ENCODE results near the gene DUSP3. TPM values are rescaled to one million over a fixed set of nuclear protein-coding genes. Genes with fewer than 3 reads are reported as not detected.

Gene DUSP3
- total and polyA plus RNA-seq, 10 of the 15 experiments (the other 5 are each of a cell fraction or from before 2014, with no cell fraction given) = 1.5 to 12.1 (median 3.8) TPM

DNA sequence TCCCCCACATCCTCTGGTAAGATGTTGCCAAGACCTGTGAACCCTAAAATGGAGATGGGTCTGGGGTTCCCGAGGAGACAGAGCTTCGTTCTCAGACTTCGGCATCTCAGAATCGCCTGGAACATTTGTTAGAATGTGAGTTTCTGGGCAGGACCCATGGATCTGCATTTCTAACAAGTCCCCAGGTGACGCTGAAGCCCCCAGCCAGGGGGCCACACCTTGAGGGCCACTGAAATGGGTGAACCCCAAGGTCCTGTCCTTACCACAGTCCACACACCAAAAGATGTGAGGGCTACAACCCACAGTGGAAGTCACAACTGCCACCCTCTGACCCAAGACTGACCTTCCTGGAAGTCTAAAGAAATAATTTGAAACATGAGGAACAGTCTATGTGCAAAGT lies 40.2 kb upstream of the DUSP3 start:
- intact Hi-C loops (cut with micrococcal nuclease; ENCODE audit: unreplicated experiment) = no loop called here
- ATAC-seq (no peak), FAIRE-seq (no peak), DNase-seq (ENCODE audit: low read depth, low spot score) (no peak)
- no peak for TF ChIP-seq CBX5 (IDR thresholded peaks at IDR 0.05; ENCODE audit: low read depth)
- no peak for TF ChIP-seq SMARCA5 (IDR thresholded peaks at IDR 0.05)
- TF ChIP-seq, protein P1, sequence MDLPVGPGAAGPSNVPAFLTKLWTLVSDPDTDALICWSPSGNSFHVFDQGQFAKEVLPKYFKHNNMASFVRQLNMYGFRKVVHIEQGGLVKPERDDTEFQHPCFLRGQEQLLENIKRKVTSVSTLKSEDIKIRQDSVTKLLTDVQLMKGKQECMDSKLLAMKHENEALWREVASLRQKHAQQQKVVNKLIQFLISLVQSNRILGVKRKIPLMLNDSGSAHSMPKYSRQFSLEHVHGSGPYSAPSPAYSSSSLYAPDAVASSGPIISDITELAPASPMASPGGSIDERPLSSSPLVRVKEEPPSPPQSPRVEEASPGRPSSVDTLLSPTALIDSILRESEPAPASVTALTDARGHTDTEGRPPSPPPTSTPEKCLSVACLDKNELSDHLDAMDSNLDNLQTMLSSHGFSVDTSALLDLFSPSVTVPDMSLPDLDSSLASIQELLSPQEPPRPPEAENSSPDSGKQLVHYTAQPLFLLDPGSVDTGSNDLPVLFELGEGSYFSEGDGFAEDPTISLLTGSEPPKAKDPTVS (IDR thresholded peaks at IDR 0.05; ENCODE audit: low read depth, low read length) = no peak
- no peak for TF ChIP-seq SUPT20H (IDR thresholded peaks at IDR 0.05; ENCODE audit: borderline replicate concordance, control insufficient read depth, low read depth, low read length)
- TF ChIP-seq MYC (IDR thresholded peaks at IDR 0.05; ENCODE audit: insufficient read depth, insufficient read length, insufficient replicate concordance, low read length, severe bottlenecking) = no peak
- TF ChIP-seq ETV6 (conservative IDR thresholded peaks at IDR 0.05 in 1 of 2, IDR thresholded peaks at IDR 0.05 in 1 of 2; ENCODE audit: borderline replicate concordance in 1 of 2, low read depth in 1 of 2) = no peak
- no peak for TF ChIP-seq RCOR1 (conservative IDR thresholded peaks at IDR 0.05; ENCODE audit: low read depth, low read length)
- TF ChIP-seq JUND (IDR thresholded peaks at IDR 0.05; ENCODE audit: low read depth, low read length) = no peak
- no peak for TF ChIP-seq HDAC2 (IDR thresholded peaks at IDR 0.05)
- TF ChIP-seq CBFB (IDR thresholded peaks at IDR 0.05; ENCODE audit: low read depth) = no peak
- TF ChIP-seq, protein P2, sequence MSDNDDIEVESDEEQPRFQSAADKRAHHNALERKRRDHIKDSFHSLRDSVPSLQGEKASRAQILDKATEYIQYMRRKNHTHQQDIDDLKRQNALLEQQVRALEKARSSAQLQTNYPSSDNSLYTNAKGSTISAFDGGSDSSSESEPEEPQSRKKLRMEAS (IDR thresholded peaks at IDR 0.05; ENCODE audit: low read depth, low read length) = no peak
- ChIA-PET RAD21 (ENCODE audit: unreplicated experiment) (no interaction called here), CTCF (interaction anchor here (0.6 to 1.6 kb wide), 3 partner anchors 27 to 91 kb away, joined by 3 to 4 read pairs (median 3); partner anchors contain the start of gene CD300LG), POLR2A (no interaction called here), SMC1A (ENCODE audit: uncharacterized antibody, unreplicated experiment) (no interaction called here)
- Histone ChIP-seq H3K4me3 (no peak overlapping the region), H3K79me2 (ENCODE audit: control insufficient read depth, insufficient read depth, low read length) (no peaks in the 10 kb centered on the region), H2AFZ (ENCODE audit: control insufficient read depth, low read depth, low read length) (no peak overlapping the region), H3K27me3 (replicated peaks in 1 of 2; ENCODE audit: control insufficient read depth in 2 of 2, insufficient read depth in 2 of 2, low read length in 1 of 2) (no peaks in the 10 kb centered on the region; a peak in 2 of 4 replicates), H3K4me2 (ENCODE audit: control insufficient read depth, insufficient read depth) (no peak overlapping the region), H3K4me1 (ENCODE audit: control insufficient read depth, insufficient read depth, low read length) (no peaks in the 10 kb centered on the region), H3K9ac (ENCODE audit: control insufficient read depth, insufficient read depth, low read length) (no peak overlapping the region), H3K36me3 (ENCODE audit: control insufficient read depth in 2 of 2, insufficient read depth in 2 of 2, low read length in 1 of 2) (no peaks in the 10 kb centered on the region), H4K20me1 (ENCODE audit: control insufficient read depth, insufficient read depth) (no peaks in the 10 kb centered on the region), H3K27ac (ENCODE audit: control insufficient read depth, insufficient read depth) (no peak overlapping the region), H3K9me3 (replicated peaks; ENCODE audit: control insufficient read depth, insufficient read depth, low read length) (no peaks in the 10 kb centered on the region)
- in situ Hi-C loops (cut with MboI) = no loop called here
- no TSS peak for BruUV-seq (replicated peaks)
- 33% methylated on average over 5 of the region's 5 CpGs for whole genome bisulfite sequencing (ENCODE audit: insufficient coverage, insufficient replicate concordance, low lambda C conversion rate, missing lambda C conversion rate)
